GM12878 (cell line): Measurements from ENCODE around the gene ZBTB38. TPM values are rescaled to one million over a fixed set of nuclear protein-coding genes. Genes with fewer than 3 reads are reported as not detected.
A peak's percentile ranks its signal among the peaks of the same experiment; 100 is the strongest.

ENCODE experiments used
- ATAC-seq: fragments of 200-7000 bp; cut with Tn5 transposase; 3 replicates; pipeline ENCODE4 v1.9.1; 2020; ENCODE audit warnings: mild to moderate bottlenecking, moderate library complexity
- BruUV-seq: library from RNA; stranded (reverse); fragments of 400-500 nt; replicated peaks from 2 replicates; lab custom pipeline; 2021; lab: Mats Ljungman, UMichigan
- CTCF ChIA-PET: fragments of 300-600 bp; sonication (Branson Sonifier 250); formaldehyde crosslinking; extraction: SDS; loops from one replicate; lab custom pipeline; 2021; ENCODE audit warnings: inconsistent platforms; lab: Yijun Ruan, JAX
- POLR2A ChIA-PET: fragments of 350-600 bp; formaldehyde crosslinking; extraction: SDS; loops from one replicate; lab custom pipeline; 2021; ENCODE audit warnings: inconsistent platforms; lab: Charles Lee
- RAD21 ChIA-PET: fragments of 300-600 bp; sonication (Branson Sonifier 250); formaldehyde crosslinking; loops from one replicate; lab custom pipeline; 2023; ENCODE audit warnings: antibody characterized with exemption; ENCODE audit not compliant: unreplicated experiment; lab: Charles Lee
- SMC1A ChIA-PET: fragments of 300-600 bp; sonication (Branson Sonifier 250); formaldehyde crosslinking; loops from one replicate; lab custom pipeline; 2023; ENCODE audit not compliant: unreplicated experiment, uncharacterized antibody; lab: Charles Lee
- DNase-seq: peaks from one replicate; pipeline ENCODE4 v3.0.0-alpha.2; 2011; ENCODE audit warnings: low read depth, low spot score
- FAIRE-seq: peaks from 3 replicates; lab custom pipeline; 2011; peaks lifted over from hg19 to GRCh38; lab: Jason Lieb, UNC
- H2AFZ ChIP-seq: 2 replicates; pipeline ENCODE4 v1.6.0; 2011; ENCODE audit warnings: low read depth, low read length, control low read depth; ENCODE audit not compliant: control insufficient read depth
- H3K27ac ChIP-seq: 2 replicates; pipeline ENCODE4 v1.5.1; 2011; ENCODE audit warnings: control low read depth; ENCODE audit not compliant: control insufficient read depth, insufficient read depth
- H3K27me3 ChIP-seq, 2 experiments: replicated peaks in 1 of 2; 2 replicates each; pipeline versions ENCODE4 v1.6.0 to v1.6.1; 2011; ENCODE audit warnings: low read length in 1 of 2; ENCODE audit not compliant: control insufficient read depth in 2 of 2, insufficient read depth in 2 of 2
- H3K36me3 ChIP-seq, 2 experiments: 2 replicates each; pipeline ENCODE4 v1.5.1; 2011; ENCODE audit warnings: low read length in 1 of 2; ENCODE audit not compliant: control insufficient read depth in 2 of 2, insufficient read depth in 2 of 2
- H3K4me1 ChIP-seq: 2 replicates; pipeline ENCODE4 v1.6.1; 2011; ENCODE audit warnings: mild to moderate bottlenecking, low read length, moderate library complexity, mixed read lengths; ENCODE audit not compliant: control insufficient read depth, insufficient read depth
- H3K4me2 ChIP-seq: 2 replicates; pipeline ENCODE4 v1.6.0; 2011; ENCODE audit warnings: control low read depth; ENCODE audit not compliant: control insufficient read depth, insufficient read depth
- H3K4me3 ChIP-seq: fragments of 200-600 bp; sonication (generic); 2 replicates; pipeline ENCODE4 v1.5.1; 2016
- H3K79me2 ChIP-seq: 2 replicates; pipeline ENCODE4 v1.6.0; 2011; ENCODE audit warnings: low read length; ENCODE audit not compliant: control insufficient read depth, insufficient read depth
- H3K9ac ChIP-seq: 2 replicates; pipeline ENCODE4 v1.8.0; 2011; ENCODE audit warnings: low read length, control low read depth, mixed read lengths; ENCODE audit not compliant: control insufficient read depth, insufficient read depth
- H3K9me3 ChIP-seq: replicated peaks from 3 replicates; pipeline ENCODE4 v1.5.1; 2011; ENCODE audit warnings: mild to moderate bottlenecking, low read length; ENCODE audit not compliant: control insufficient read depth, insufficient read depth
- H4K20me1 ChIP-seq: 2 replicates; pipeline ENCODE4 v1.6.0; 2011; ENCODE audit not compliant: control insufficient read depth, insufficient read depth
- CREM ChIP-seq: IDR thresholded peaks from 2 replicates; pipeline ENCODE4 v1.6.1; 2014; ENCODE audit warnings: antibody characterized with exemption, low read depth
- EGR1 ChIP-seq, 2 experiments: IDR thresholded peaks; 1 replicate in 1 of 2; 2 replicates in 1 of 2; pipeline ENCODE4 v1.6.1; 2011 to 2012; ENCODE audit warnings: low read depth in 2 of 2, low read length in 2 of 2, borderline replicate concordance in 1 of 2, mild to moderate bottlenecking in 1 of 2, moderate library complexity in 1 of 2
- FOXK2 ChIP-seq: fragments of 450-650 bp; IDR thresholded peaks from 2 replicates; pipeline ENCODE4 v1.6.1; 2017; ENCODE audit warnings: mild to moderate bottlenecking, moderate library complexity
- MEF2B ChIP-seq: fragments of 450-650 bp; IDR thresholded peaks from 2 replicates; pipeline ENCODE4 v1.6.1; 2018; ENCODE audit warnings: mild to moderate bottlenecking, moderate library complexity; ENCODE audit not compliant: partially characterized antibody, poor library complexity, severe bottlenecking
- POLR2AphosphoS2 ChIP-seq: IDR thresholded peaks from 2 replicates; pipeline ENCODE4 v1.6.1; 2011; ENCODE audit warnings: low read depth, mild to moderate bottlenecking, low read length, improper control_type of control experiment, moderate library complexity
- RAD21 ChIP-seq: IDR thresholded peaks from 2 replicates; pipeline ENCODE4 v1.6.1; 2011; ENCODE audit warnings: mild to moderate bottlenecking, low read depth, low read length, moderate library complexity; ENCODE audit not compliant: insufficient read depth
- RCOR1 ChIP-seq: conservative IDR thresholded peaks from 2 replicates; pipeline ENCODE4 v1.6.1; 2012; ENCODE audit warnings: low read depth, low read length, improper control_type of control experiment
- TAF1 ChIP-seq: IDR thresholded peaks from 2 replicates; pipeline ENCODE4 v1.6.1; 2011; ENCODE audit warnings: mild to moderate bottlenecking, low read depth, low read length, borderline replicate concordance
- YBX1 ChIP-seq: fragments of 450-650 bp; IDR thresholded peaks from 2 replicates; pipeline ENCODE4 v1.6.1; 2016; ENCODE audit warnings: antibody characterized with exemption
- WGBS: methylation state at CpG from one replicate; pipeline ENCODE4 v1.1.6; 2016; ENCODE audit warnings: low lambda C conversion rate; ENCODE audit not compliant: insufficient replicate concordance, insufficient coverage; ENCODE audit errors: missing lambda C conversion rate; 5-methylcytosine and 5-hydroxymethylcytosine counted together
- in situ Hi-C: fragments of 300-500 bp; cut with MboI; formaldehyde crosslinking; loops from 9 replicates; pipeline ENCODE4 v1.14.3; 2018; ENCODE audit warnings: mixed read lengths
- intact Hi-C: fragments of 100-400 bp; cut with micrococcal nuclease; formaldehyde crosslinking; loops from one replicate; pipeline ENCODE4 v1.14.2; 2022; ENCODE audit not compliant: unreplicated experiment
- polyA plus RNA-seq, 11 experiments: library from polyadenylated mRNA; depleted of rRNA in 4 of 11; unstranded in 6 of 11; stranded (reverse) in 5 of 11; fragments of >200 nt; fragmentation: Nextera tagmentation in 4 of 11; fragmentation: Illumina TruSeq in 1 of 11; extraction: Ambion mirVana in 4 of 11; extraction: Trizol in 1 of 11; gene quantifications; 1 replicate in 1 of 11; 2 replicates in 10 of 11; pipeline versions ENCODE4 v1.2.1 to v1.2.3, GENCODE V29; 2011 to 2016; ENCODE audit warnings: inconsistent platforms in 2 of 11, missing spikeins in 2 of 11, low read depth in 1 of 11
- total RNA-seq, 4 experiments: library from RNA; depleted of rRNA in 3 of 4; stranded (reverse); fragments of >200 nt in 3 of 4; fragmentation: Illumina TruSeq in 1 of 4; extraction: Trizol in 1 of 4; gene quantifications; 2 replicates each; pipeline versions ENCODE4 v1.2.1 to v1.2.3, GENCODE V29; 2013 to 2021
- TF ChIP-seq, protein P1 (sequence below): fragments of 450-650 bp; IDR thresholded peaks from 2 replicates; pipeline ENCODE4 v1.6.1; 2016; ENCODE audit warnings: mild to moderate bottlenecking

ZBTB38 gene
- total and polyA plus RNA-seq, 10 of the 15 experiments (the other 5 are each of a cell fraction or from before 2014, with no cell fraction given) = 34.2 to 115 (median 88.6) TPM

DNA sequence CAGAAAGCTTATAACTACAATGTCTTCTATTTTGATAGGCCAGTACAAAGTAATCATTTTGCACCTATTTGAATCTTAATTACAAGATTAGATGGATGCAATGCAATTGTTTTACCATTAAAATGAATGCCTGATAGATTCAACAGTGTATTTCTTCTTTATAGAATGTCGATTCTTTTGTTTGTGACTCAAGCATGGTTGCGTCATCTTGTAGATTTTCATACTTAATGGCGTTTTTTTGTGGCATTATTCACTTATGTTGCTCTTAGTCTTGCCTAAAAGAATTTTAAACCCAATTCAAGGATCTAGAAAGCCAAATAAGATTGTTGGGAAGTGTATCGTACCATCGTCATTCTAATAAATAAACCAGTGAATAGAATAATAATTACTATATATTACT is 21.4 kb downstream of the ZBTB38 start:
- intact Hi-C loops (no loop called here), in situ Hi-C loops (no loop called here)
- TF ChIP-seq, protein P1, sequence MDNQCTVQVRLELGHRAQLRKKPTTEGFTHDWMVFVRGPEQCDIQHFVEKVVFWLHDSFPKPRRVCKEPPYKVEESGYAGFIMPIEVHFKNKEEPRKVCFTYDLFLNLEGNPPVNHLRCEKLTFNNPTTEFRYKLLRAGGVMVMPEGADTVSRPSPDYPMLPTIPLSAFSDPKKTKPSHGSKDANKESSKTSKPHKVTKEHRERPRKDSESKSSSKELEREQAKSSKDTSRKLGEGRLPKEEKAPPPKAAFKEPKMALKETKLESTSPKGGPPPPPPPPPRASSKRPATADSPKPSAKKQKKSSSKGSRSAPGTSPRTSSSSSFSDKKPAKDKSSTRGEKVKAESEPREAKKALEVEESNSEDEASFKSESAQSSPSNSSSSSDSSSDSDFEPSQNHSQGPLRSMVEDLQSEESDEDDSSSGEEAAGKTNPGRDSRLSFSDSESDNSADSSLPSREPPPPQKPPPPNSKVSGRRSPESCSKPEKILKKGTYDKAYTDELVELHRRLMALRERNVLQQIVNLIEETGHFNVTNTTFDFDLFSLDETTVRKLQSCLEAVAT = peak; percentile 89
- TF ChIP-seq CREM = no peak
- DNase-seq = no peak
- Histone ChIP-seq H3K4me1 (peaks cover 12% of the 10 kb centered on the region), H3K9ac (peak overlapping the region; percentile 76; the same call in 1 of the 2 replicates), H3K9me3 (no peaks in the 10 kb centered on the region), H4K20me1 (no peaks in the 10 kb centered on the region), H3K36me3 (0 out of 4 replicates have a peak, but pooled peaks cover 0 to 2% of the 10 kb centered on the region in 2 experiments), H3K27me3 (no peaks in the 10 kb centered on the region), H3K4me2 (peak overlapping the region; percentile 95), H3K79me2 (peaks cover 94% of the 10 kb centered on the region), H3K4me3 (peak overlapping the region; percentile 66), H3K27ac (peak overlapping the region; percentile 94), H2AFZ (no peak overlapping the region)
- RAD21 ChIA-PET = interaction anchor here (0.6 to 14.4 kb wide), 10 partner anchors 8 to 191 kb away, joined by 3 to 387 read pairs (median 3); no protein-coding TSS in a partner anchor
- no peak for FAIRE-seq
- CTCF ChIA-PET = interaction anchor here (0.7 to 5.1 kb wide), 11 partner anchors 8 to 77 kb away, joined by 3 to 26 read pairs (median 5); no protein-coding TSS in a partner anchor
- SMC1A ChIA-PET = interaction anchor here (0.7 to 19.8 kb wide), 11 partner anchors 8 to 72 kb away, joined by 3 to 573 read pairs (median 6); no protein-coding TSS in a partner anchor
- POLR2A ChIA-PET = interaction anchor here (0.7 to 18.5 kb wide), 7 partner anchors 9 to 66 kb away, joined by 3 to 453 read pairs (median 5); no protein-coding TSS in a partner anchor
- 77% methylated on average over 5 of the region's 5 CpGs for WGBS
- no TSS peak for BruUV-seq
- ATAC-seq = no peak

DNA sequence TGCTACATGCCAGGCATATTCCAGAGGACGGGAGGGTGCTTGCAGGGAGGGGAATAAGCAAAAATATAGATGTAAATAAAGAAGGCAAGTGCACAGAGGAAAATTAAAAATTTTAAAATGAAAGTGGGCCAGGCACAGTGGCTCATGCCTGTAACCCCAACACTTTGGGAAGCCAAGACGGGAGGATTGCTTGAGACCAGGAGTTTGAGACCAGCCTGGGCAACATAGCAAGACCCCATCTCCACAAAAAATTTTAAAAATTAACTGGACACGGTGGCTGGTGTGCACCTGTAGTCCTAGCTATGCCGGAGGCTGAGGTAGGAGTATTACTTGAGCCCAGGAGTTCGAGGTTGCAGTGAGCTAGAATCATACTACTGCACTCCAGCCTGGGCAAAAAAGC is 22.4 kb downstream of the ZBTB38 start:
- in situ Hi-C loops = no loop called here
- ATAC-seq (no peak), DNase-seq (no peak), FAIRE-seq (no peak)
- H3K4me1 ChIP-seq = peaks cover 12% of the 10 kb centered on the region
- peaks cover 90% of the 10 kb centered on the region for H3K79me2 ChIP-seq
- peaks cover 0 to 3% of the 10 kb centered on the region in 2 experiments; a peak in 2 of 4 replicates for H3K36me3 ChIP-seq
- 87% methylated on average over 5 of the region's 5 CpGs for WGBS
- SMC1A ChIA-PET = interaction anchor here (1.0 to 19.8 kb wide), 11 partner anchors 9 to 63 kb away, joined by 3 to 573 read pairs (median 5); no protein-coding TSS in a partner anchor
- intact Hi-C loops = no loop called here
- CTCF ChIA-PET = interaction anchor here (1.1 to 3.7 kb wide), 9 partner anchors 9 to 79 kb away, joined by 3 to 26 read pairs (median 4); no protein-coding TSS in a partner anchor
- POLR2A ChIA-PET = interaction anchor here (3.6 to 18.5 kb wide), 3 partner anchors 11 to 19 kb away, joined by 30 to 453 read pairs (median 52); no protein-coding TSS in a partner anchor
- peak overlapping the region; percentile 58; the same call in 1 of the 2 replicates for H3K4me3 ChIP-seq
- no peak for TF ChIP-seq POLR2AphosphoS2
- no peak for TF ChIP-seq YBX1
- no peak for TF ChIP-seq RAD21
- TF ChIP-seq MEF2B = no peak
- TF ChIP-seq FOXK2 = no peak
- no peak for TF ChIP-seq TAF1
- no peak for TF ChIP-seq RCOR1
- no peak for TF ChIP-seq EGR1 (IDR thresholded peaks at IDR 0.05; ENCODE audit: borderline replicate concordance in 1 of 2, low read depth in 2 of 2, low read length in 2 of 2)
- peak overlapping the region; percentile 41 for H3K9ac ChIP-seq
- H4K20me1 ChIP-seq = no peaks in the 10 kb centered on the region
- BruUV-seq = no TSS peak
- RAD21 ChIA-PET = interaction anchor here (1.2 to 14.4 kb wide), 4 partner anchors 11 to 51 kb away, joined by 3 to 387 read pairs (median 28); no protein-coding TSS in a partner anchor
- H3K4me2 ChIP-seq = peak overlapping the region; percentile 95
- peaks cover 2% of the 10 kb centered on the region; the same call in 2 of the 3 replicates for H3K9me3 ChIP-seq
- H2AFZ ChIP-seq = no peak overlapping the region
- no peaks in the 10 kb centered on the region for H3K27me3 ChIP-seq
- H3K27ac ChIP-seq = peak overlapping the region; percentile 56
